ENCODE results near the gene ICE2. TPM values are rescaled to one million over a fixed set of nuclear protein-coding genes. Genes with fewer than 3 reads are reported as not detected.

The ICE2 gene
- polyA plus RNA-seq, 1 of the 3 experiments (the other 2 are of a cell fraction): 19.0 TPM

DNA sequence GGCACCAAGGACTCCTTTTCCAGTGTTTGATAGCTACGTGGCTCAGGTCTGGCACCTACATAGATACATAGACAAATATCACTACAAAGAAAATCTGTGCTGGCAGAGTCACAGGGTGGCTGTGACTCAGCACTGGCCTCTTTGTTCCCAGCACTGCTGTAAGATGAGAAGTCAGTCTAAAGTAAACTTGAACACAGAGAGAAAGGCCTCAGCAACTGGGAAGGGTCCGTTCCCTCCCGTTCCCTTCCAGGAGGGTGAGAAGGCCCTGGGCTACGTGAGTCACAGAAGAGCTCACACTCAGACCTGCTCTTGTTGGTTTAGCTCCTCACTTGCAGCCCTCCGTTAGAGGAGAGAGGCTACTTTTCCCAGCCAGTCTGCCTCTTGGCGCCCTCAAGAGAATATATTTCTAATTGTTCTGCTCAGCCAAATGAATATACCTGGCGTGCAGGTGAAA lies 104.3 kb downstream of the ICE2 start (continued):
- TF ChIP-seq, protein P1, sequence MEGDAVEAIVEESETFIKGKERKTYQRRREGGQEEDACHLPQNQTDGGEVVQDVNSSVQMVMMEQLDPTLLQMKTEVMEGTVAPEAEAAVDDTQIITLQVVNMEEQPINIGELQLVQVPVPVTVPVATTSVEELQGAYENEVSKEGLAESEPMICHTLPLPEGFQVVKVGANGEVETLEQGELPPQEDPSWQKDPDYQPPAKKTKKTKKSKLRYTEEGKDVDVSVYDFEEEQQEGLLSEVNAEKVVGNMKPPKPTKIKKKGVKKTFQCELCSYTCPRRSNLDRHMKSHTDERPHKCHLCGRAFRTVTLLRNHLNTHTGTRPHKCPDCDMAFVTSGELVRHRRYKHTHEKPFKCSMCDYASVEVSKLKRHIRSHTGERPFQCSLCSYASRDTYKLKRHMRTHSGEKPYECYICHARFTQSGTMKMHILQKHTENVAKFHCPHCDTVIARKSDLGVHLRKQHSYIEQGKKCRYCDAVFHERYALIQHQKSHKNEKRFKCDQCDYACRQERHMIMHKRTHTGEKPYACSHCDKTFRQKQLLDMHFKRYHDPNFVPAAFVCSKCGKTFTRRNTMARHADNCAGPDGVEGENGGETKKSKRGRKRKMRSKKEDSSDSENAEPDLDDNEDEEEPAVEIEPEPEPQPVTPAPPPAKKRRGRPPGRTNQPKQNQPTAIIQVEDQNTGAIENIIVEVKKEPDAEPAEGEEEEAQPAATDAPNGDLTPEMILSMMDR (IDR thresholded peaks at IDR 0.05): peak; percentile 27; the same call in 1 of the 2 replicates
- TF ChIP-seq POLR2AphosphoS5 (IDR thresholded peaks at IDR 0.05; ENCODE audit: low read depth, low read length) (no peak; the same call in 1 of the 2 replicates), FOXJ3 (CRISPR knock-in tag; IDR thresholded peaks at IDR 0.05) (no peak), MEF2A (IDR thresholded peaks at IDR 0.05; ENCODE audit: borderline replicate concordance, low read depth) (no peak), FOSL2 (IDR thresholded peaks at IDR 0.05; ENCODE audit: borderline replicate concordance, low read depth) (peak; percentile 84), SIN3A (IDR thresholded peaks at IDR 0.05; ENCODE audit: borderline replicate concordance, low read depth, low read length) (no peak; the same call in 1 of the 2 replicates), MXI1 (IDR thresholded peaks at IDR 0.05; ENCODE audit: low read depth, low read length) (no peak), RXRA (IDR thresholded peaks at IDR 0.05; ENCODE audit: borderline replicate concordance, low read depth) (peak; percentile 79; the same call in 1 of the 2 replicates), CHD2 (IDR thresholded peaks at IDR 0.05; ENCODE audit: low read length, partially characterized antibody) (no peak)
- TF ChIP-seq, protein P2, sequence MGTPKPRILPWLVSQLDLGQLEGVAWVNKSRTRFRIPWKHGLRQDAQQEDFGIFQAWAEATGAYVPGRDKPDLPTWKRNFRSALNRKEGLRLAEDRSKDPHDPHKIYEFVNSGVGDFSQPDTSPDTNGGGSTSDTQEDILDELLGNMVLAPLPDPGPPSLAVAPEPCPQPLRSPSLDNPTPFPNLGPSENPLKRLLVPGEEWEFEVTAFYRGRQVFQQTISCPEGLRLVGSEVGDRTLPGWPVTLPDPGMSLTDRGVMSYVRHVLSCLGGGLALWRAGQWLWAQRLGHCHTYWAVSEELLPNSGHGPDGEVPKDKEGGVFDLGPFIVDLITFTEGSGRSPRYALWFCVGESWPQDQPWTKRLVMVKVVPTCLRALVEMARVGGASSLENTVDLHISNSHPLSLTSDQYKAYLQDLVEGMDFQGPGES (IDR thresholded peaks at IDR 0.05; ENCODE audit: low read depth, low read length): no peak
- TF ChIP-seq, protein P3, sequence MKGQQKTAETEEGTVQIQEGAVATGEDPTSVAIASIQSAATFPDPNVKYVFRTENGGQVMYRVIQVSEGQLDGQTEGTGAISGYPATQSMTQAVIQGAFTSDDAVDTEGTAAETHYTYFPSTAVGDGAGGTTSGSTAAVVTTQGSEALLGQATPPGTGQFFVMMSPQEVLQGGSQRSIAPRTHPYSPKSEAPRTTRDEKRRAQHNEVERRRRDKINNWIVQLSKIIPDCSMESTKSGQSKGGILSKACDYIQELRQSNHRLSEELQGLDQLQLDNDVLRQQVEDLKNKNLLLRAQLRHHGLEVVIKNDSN (IDR thresholded peaks at IDR 0.05; ENCODE audit: borderline replicate concordance, low read depth): no peak
- TF ChIP-seq, protein P4, sequence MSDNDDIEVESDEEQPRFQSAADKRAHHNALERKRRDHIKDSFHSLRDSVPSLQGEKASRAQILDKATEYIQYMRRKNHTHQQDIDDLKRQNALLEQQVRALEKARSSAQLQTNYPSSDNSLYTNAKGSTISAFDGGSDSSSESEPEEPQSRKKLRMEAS (IDR thresholded peaks at IDR 0.05; ENCODE audit: low read depth): peak; percentile 38; the same call in 1 of the 2 replicates
- TF ChIP-seq, protein P5, sequence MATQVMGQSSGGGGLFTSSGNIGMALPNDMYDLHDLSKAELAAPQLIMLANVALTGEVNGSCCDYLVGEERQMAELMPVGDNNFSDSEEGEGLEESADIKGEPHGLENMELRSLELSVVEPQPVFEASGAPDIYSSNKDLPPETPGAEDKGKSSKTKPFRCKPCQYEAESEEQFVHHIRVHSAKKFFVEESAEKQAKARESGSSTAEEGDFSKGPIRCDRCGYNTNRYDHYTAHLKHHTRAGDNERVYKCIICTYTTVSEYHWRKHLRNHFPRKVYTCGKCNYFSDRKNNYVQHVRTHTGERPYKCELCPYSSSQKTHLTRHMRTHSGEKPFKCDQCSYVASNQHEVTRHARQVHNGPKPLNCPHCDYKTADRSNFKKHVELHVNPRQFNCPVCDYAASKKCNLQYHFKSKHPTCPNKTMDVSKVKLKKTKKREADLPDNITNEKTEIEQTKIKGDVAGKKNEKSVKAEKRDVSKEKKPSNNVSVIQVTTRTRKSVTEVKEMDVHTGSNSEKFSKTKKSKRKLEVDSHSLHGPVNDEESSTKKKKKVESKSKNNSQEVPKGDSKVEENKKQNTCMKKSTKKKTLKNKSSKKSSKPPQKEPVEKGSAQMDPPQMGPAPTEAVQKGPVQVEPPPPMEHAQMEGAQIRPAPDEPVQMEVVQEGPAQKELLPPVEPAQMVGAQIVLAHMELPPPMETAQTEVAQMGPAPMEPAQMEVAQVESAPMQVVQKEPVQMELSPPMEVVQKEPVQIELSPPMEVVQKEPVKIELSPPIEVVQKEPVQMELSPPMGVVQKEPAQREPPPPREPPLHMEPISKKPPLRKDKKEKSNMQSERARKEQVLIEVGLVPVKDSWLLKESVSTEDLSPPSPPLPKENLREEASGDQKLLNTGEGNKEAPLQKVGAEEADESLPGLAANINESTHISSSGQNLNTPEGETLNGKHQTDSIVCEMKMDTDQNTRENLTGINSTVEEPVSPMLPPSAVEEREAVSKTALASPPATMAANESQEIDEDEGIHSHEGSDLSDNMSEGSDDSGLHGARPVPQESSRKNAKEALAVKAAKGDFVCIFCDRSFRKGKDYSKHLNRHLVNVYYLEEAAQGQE (IDR thresholded peaks at IDR 0.05; ENCODE audit: low read depth, low read length): peak; percentile 51; the same call in 1 of the 2 replicates
